Uterus (tissue), 2 donors: ENCODE results near the gene C6orf15.

Experiments
- POLR2A ChIP-seq, 2 donors: fragments of 450-650 bp; IDR thresholded peaks; one replicate each; pipeline ENCODE4 v1.6.1; 2016; ENCODE audit warnings: antibody characterized with exemption in 2 of 2, mild to moderate bottlenecking in 1 of 2, moderate library complexity in 1 of 2
- TF ChIP-seq, protein P1 (sequence below), 4 experiments: fragments of 200-600 bp in 2 of 4; fragments of 450-650 bp in 2 of 4; sonication (generic) in 2 of 4; IDR thresholded peaks; one replicate each; pipeline ENCODE4 v1.5.1; 2016 to 2019; ENCODE audit warnings: antibody characterized with exemption in 4 of 4, mild to moderate bottlenecking in 2 of 4, moderate library complexity in 1 of 4

DNA sequence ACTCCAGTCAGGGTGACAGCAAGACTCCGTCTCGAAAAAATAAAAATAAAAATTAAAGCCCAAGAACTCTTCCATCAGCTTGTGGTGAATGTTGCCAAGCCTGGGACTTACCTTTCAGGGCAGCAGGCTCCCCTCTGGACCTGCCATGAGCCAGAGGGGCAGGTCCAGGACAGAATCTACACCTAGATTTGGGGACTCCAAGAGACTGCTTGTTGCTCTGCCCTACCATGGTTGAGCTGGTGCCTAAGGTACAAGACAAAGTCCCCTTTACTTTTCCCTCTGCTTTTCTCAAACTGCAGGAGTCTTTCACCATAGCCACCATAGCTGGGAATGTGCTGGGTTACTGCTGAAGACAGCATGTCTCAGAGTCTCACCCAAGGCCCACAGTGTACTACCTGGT, 9.2 kb downstream of the C6orf15 start:
- TF ChIP-seq, protein P1, sequence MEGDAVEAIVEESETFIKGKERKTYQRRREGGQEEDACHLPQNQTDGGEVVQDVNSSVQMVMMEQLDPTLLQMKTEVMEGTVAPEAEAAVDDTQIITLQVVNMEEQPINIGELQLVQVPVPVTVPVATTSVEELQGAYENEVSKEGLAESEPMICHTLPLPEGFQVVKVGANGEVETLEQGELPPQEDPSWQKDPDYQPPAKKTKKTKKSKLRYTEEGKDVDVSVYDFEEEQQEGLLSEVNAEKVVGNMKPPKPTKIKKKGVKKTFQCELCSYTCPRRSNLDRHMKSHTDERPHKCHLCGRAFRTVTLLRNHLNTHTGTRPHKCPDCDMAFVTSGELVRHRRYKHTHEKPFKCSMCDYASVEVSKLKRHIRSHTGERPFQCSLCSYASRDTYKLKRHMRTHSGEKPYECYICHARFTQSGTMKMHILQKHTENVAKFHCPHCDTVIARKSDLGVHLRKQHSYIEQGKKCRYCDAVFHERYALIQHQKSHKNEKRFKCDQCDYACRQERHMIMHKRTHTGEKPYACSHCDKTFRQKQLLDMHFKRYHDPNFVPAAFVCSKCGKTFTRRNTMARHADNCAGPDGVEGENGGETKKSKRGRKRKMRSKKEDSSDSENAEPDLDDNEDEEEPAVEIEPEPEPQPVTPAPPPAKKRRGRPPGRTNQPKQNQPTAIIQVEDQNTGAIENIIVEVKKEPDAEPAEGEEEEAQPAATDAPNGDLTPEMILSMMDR (IDR thresholded peaks at IDR 0.05) = no peak
- no peak for TF ChIP-seq POLR2A (IDR thresholded peaks at IDR 0.05)
